Stimulated activated naive B cell treated with anti-CD40 and anti-IgM and Interleukin-4, amounts not matched to agents 10 μg/mL and 1 μg/mL and 100 μg/mL, for 72 hours (primary cell): ENCODE measurements around the gene SS18L1.

ENCODE experiments used
- ATAC-seq, 2 donors: fragments of 150-1000 bp; cut with Tn5 transposase; replicated peaks; 2 replicates each; pipeline ENCODE4 v1.10.0; 2021; ENCODE audit warnings: moderate library complexity in 1 of 2
- DNase-seq: peaks from one replicate; pipeline ENCODE4 v3.0.0; 2021
- H3K27ac Mint-ChIP-seq: one replicate; pipeline ENCODE4 v1.8.0; 2022; ENCODE audit warnings: mild to moderate bottlenecking, mixed read lengths
- H3K27me3 Mint-ChIP-seq, 2 donors: one replicate each; pipeline ENCODE4 v1.8.0; 2022; ENCODE audit warnings: mixed read lengths in 2 of 2
- H3K36me3 Mint-ChIP-seq, 2 donors: one replicate each; pipeline ENCODE4 v1.8.0; 2022; ENCODE audit warnings: mixed read lengths in 2 of 2, mild to moderate bottlenecking in 1 of 2
- H3K4me1 Mint-ChIP-seq, 2 donors: one replicate each; pipeline ENCODE4 v1.8.0; 2022; ENCODE audit warnings: mixed read lengths in 2 of 2, mild to moderate bottlenecking in 1 of 2
- H3K4me3 Mint-ChIP-seq, 2 donors: one replicate each; pipeline ENCODE4 v1.8.0; 2022; ENCODE audit warnings: mild to moderate bottlenecking in 2 of 2, mixed read lengths in 2 of 2, moderate library complexity in 1 of 2
- H3K9me3 Mint-ChIP-seq, 2 donors: one replicate each; pipeline ENCODE4 v1.8.0; 2022; ENCODE audit warnings: mixed read lengths in 2 of 2, mild to moderate bottlenecking in 1 of 2

The SS18L1 gene

GRCh38 chr20:62148908-62149314 is 5.3 kb downstream of the SS18L1 start:
- Mint-ChIP-seq H3K4me1 (peaks cover 25 to 47% of the 10 kb centered on the region in 2 donors), H3K9me3 (peaks cover 9 to 12% of the 10 kb centered on the region in 2 donors), H3K27me3 (no peaks in the 10 kb centered on the region), H3K36me3 (peaks cover 27 to 46% of the 10 kb centered on the region in 2 donors), H3K4me3 (no peak overlapping the region), H3K27ac (no peak overlapping the region)
- ATAC-seq (no peak), DNase-seq (no peak)

- DNase-seq: no peak
- ATAC-seq: no peak
- H3K27ac Mint-ChIP-seq: no peak overlapping the region
Observed at GRCh38 chr20:62149532-62150309, 6.2 kb downstream of the SS18L1 start.

GRCh38 chr20:62150310-62150575 is 6.7 kb downstream of the SS18L1 start:
- Mint-ChIP-seq H3K27ac (no peak overlapping the region), H3K4me1 (peaks cover 17 to 37% of the 10 kb centered on the region in 2 donors), H3K9me3 (peaks cover 9 to 12% of the 10 kb centered on the region in 2 donors), H3K36me3 (peaks cover 34 to 57% of the 10 kb centered on the region in 2 donors), H3K27me3 (no peaks in the 10 kb centered on the region), H3K4me3 (no peak overlapping the region)
- ATAC-seq (no peak), DNase-seq (no peak)

More at GRCh38 chr20:62149532-62150309, 6.2 kb downstream of the SS18L1 start:
- H3K27me3 Mint-ChIP-seq: no peaks in the 10 kb centered on the region
- peaks cover 21 to 42% of the 10 kb centered on the region in 2 donors for H3K4me1 Mint-ChIP-seq
- H3K9me3 Mint-ChIP-seq: peaks cover 9 to 12% of the 10 kb centered on the region in 2 donors
- H3K36me3 Mint-ChIP-seq: peaks cover 36 to 54% of the 10 kb centered on the region in 2 donors
- no peak overlapping the region for H3K4me3 Mint-ChIP-seq

GRCh38 chr20:62151225-62151624 is 7.7 kb downstream of the SS18L1 start:
- H3K9me3 Mint-ChIP-seq: peaks cover 9 to 12% of the 10 kb centered on the region in 2 donors
- no peak for DNase-seq
- H3K4me3 Mint-ChIP-seq: no peak overlapping the region
- peaks cover 35 to 60% of the 10 kb centered on the region in 2 donors for H3K36me3 Mint-ChIP-seq
- peaks cover 21 to 38% of the 10 kb centered on the region in 2 donors for H3K4me1 Mint-ChIP-seq
- no peak for ATAC-seq
- H3K27ac Mint-ChIP-seq: no peak overlapping the region
- H3K27me3 Mint-ChIP-seq: no peaks in the 10 kb centered on the region

- no peaks in the 10 kb centered on the region for H3K27me3 Mint-ChIP-seq
- H3K36me3 Mint-ChIP-seq: peaks cover 35 to 60% of the 10 kb centered on the region in 2 donors
Observed at GRCh38 chr20:62151835-62152364, 8.3 kb downstream of the SS18L1 start.

GRCh38 chr20:62155428-62156253 is 12.1 kb downstream of the SS18L1 start:
- peaks cover 25 to 41% of the 10 kb centered on the region in 2 donors for H3K4me1 Mint-ChIP-seq
- H3K27ac Mint-ChIP-seq: no peak overlapping the region
- H3K27me3 Mint-ChIP-seq: no peaks in the 10 kb centered on the region
- H3K9me3 Mint-ChIP-seq: peaks cover 9 to 12% of the 10 kb centered on the region in 2 donors
- peaks cover 44 to 57% of the 10 kb centered on the region in 2 donors for H3K36me3 Mint-ChIP-seq
- no peak overlapping the region for H3K4me3 Mint-ChIP-seq
- no peak for ATAC-seq
- no peak for DNase-seq

More at GRCh38 chr20:62151835-62152364, 8.3 kb downstream of the SS18L1 start:
- H3K9me3 Mint-ChIP-seq: peaks cover 9 to 12% of the 10 kb centered on the region in 2 donors
- peak overlapping the region; percentile 69 for H3K27ac Mint-ChIP-seq
- peaks cover 23 to 45% of the 10 kb centered on the region in 2 donors for H3K4me1 Mint-ChIP-seq
- DNase-seq: no peak
- ATAC-seq: no peak
- no peak overlapping the region for H3K4me3 Mint-ChIP-seq

- no peak for DNase-seq
- H3K9me3 Mint-ChIP-seq: peaks cover 9 to 12% of the 10 kb centered on the region in 2 donors
- peak overlapping the region; percentile 37 for H3K27ac Mint-ChIP-seq
- ATAC-seq: no peak
- peaks cover 24 to 41% of the 10 kb centered on the region in 2 donors for H3K4me1 Mint-ChIP-seq
- H3K27me3 Mint-ChIP-seq: no peaks in the 10 kb centered on the region
- H3K4me3 Mint-ChIP-seq: no peak overlapping the region
- H3K36me3 Mint-ChIP-seq: peaks cover 44 to 62% of the 10 kb centered on the region in 2 donors
Observed at GRCh38 chr20:62156254-62156556, 12.6 kb downstream of the SS18L1 start.

- ATAC-seq (peak; percentile 92 to 94), DNase-seq (peak; percentile 51)
- H3K27ac Mint-ChIP-seq: no peak overlapping the region
- no peak overlapping the region for H3K4me3 Mint-ChIP-seq
- peaks cover 23 to 38% of the 10 kb centered on the region in 2 donors for H3K4me1 Mint-ChIP-seq
- H3K27me3 Mint-ChIP-seq: no peaks in the 10 kb centered on the region
- H3K36me3 Mint-ChIP-seq: peaks cover 44 to 61% of the 10 kb centered on the region in 2 donors
- H3K9me3 Mint-ChIP-seq: peaks cover 9 to 12% of the 10 kb centered on the region in 2 donors
Observed at GRCh38 chr20:62156592-62157386, 13.2 kb downstream of the SS18L1 start.

GRCh38 chr20:62157387-62158087 is 14.0 kb downstream of the SS18L1 start:
- peaks cover 7 to 9% of the 10 kb centered on the region in 2 donors for H3K9me3 Mint-ChIP-seq
- no peaks in the 10 kb centered on the region for H3K27me3 Mint-ChIP-seq
- H3K27ac Mint-ChIP-seq: no peak overlapping the region
- peaks cover 23 to 31% of the 10 kb centered on the region in 2 donors for H3K4me1 Mint-ChIP-seq
- no peak for ATAC-seq
- no peak overlapping the region for H3K4me3 Mint-ChIP-seq
- peaks cover 38 to 54% of the 10 kb centered on the region in 2 donors for H3K36me3 Mint-ChIP-seq
- no peak for DNase-seq

GRCh38 chr20:62158088-62158400 is 14.5 kb downstream of the SS18L1 start:
- Mint-ChIP-seq H3K4me3 (no peak overlapping the region), H3K36me3 (peaks cover 34 to 51% of the 10 kb centered on the region in 2 donors), H3K9me3 (peaks cover 4% of the 10 kb centered on the region in 2 donors), H3K4me1 (peaks cover 23 to 28% of the 10 kb centered on the region in 2 donors), H3K27ac (no peak overlapping the region), H3K27me3 (no peaks in the 10 kb centered on the region)
- DNase-seq (no peak), ATAC-seq (no peak)

GRCh38 chr20:62158541-62158940 is 15.0 kb downstream of the SS18L1 start:
- Mint-ChIP-seq H3K4me1 (peaks cover 23 to 28% of the 10 kb centered on the region in 2 donors), H3K4me3 (no peak overlapping the region), H3K27ac (no peak overlapping the region), H3K9me3 (peaks cover under 1% of the 10 kb centered on the region in 2 donors), H3K36me3 (peaks cover 32 to 51% of the 10 kb centered on the region in 2 donors), H3K27me3 (no peaks in the 10 kb centered on the region)
- no peak for ATAC-seq
- DNase-seq: no peak

- Mint-ChIP-seq H3K27ac (no peak overlapping the region), H3K4me1 (peaks cover 23 to 28% of the 10 kb centered on the region in 2 donors), H3K36me3 (peaks cover 31 to 51% of the 10 kb centered on the region in 2 donors), H3K9me3 (no peaks in the 10 kb centered on the region), H3K27me3 (no peaks in the 10 kb centered on the region), H3K4me3 (no peak overlapping the region)
- ATAC-seq (no peak), DNase-seq (no peak)
Observed at GRCh38 chr20:62159052-62159451, 15.5 kb downstream of the SS18L1 start.

- peak; percentile 38 to 58 for ATAC-seq
- DNase-seq: peak; percentile 22
- Mint-ChIP-seq H3K9me3 (no peaks in the 10 kb centered on the region), H3K36me3 (peaks cover 29 to 49% of the 10 kb centered on the region in 2 donors), H3K27ac (peak overlapping the region; percentile 39), H3K27me3 (no peaks in the 10 kb centered on the region), H3K4me3 (no peak overlapping the region), H3K4me1 (peaks cover 23 to 28% of the 10 kb centered on the region in 2 donors)
Observed at GRCh38 chr20:62159839-62160238, 16.3 kb downstream of the SS18L1 start.
